ENCODE measurements around the gene PPP1R3A.

DNA sequence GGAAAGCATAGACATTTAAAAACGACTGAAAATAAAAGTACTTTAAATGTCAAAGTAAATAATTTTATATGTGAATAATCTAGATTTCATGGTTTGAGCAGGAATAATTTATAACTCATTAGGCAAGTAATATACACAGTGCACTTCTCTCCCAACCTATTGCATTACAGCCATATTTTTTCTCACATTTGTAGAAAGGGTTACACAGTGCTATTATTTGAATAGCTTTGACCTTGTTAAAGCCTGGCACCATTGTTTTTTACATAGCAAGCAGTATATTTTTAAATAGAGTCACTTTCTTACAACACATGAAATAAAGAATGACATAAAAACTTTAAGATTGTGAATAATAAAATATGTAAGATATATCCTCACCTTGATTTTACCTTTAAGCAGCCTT, 969 bp downstream of the PPP1R3A start:
- TF ChIP-seq POLR2A (IDR thresholded peaks at IDR 0.05; ENCODE audit: low read depth, low read length), result no peak
- no peak for TF ChIP-seq TAF1 (IDR thresholded peaks at IDR 0.05; ENCODE audit: low read depth, low read length)
- no peak for TF ChIP-seq POLR2AphosphoS5 (IDR thresholded peaks at IDR 0.05; ENCODE audit: low read depth, low read length)
- no peak for TF ChIP-seq SPI1 (IDR thresholded peaks at IDR 0.05; ENCODE audit: low read depth, low read length)
- TF ChIP-seq PAX5 (IDR thresholded peaks at IDR 0.05; ENCODE audit: insufficient read depth, low read length, severe bottlenecking), result no peak

Data from GM12891 (cell line).